GM12872 (cell line): Measurements from ENCODE around the gene ACOT7.

Experiments used
- TF ChIP-seq, protein P1 (sequence below): IDR thresholded peaks from 3 replicates; pipeline ENCODE4 v1.5.1; 2011; ENCODE audit warnings: low read depth, mild to moderate bottlenecking, low read length, moderate library complexity; ENCODE audit not compliant: insufficient read depth

ACOT7 gene

DNA sequence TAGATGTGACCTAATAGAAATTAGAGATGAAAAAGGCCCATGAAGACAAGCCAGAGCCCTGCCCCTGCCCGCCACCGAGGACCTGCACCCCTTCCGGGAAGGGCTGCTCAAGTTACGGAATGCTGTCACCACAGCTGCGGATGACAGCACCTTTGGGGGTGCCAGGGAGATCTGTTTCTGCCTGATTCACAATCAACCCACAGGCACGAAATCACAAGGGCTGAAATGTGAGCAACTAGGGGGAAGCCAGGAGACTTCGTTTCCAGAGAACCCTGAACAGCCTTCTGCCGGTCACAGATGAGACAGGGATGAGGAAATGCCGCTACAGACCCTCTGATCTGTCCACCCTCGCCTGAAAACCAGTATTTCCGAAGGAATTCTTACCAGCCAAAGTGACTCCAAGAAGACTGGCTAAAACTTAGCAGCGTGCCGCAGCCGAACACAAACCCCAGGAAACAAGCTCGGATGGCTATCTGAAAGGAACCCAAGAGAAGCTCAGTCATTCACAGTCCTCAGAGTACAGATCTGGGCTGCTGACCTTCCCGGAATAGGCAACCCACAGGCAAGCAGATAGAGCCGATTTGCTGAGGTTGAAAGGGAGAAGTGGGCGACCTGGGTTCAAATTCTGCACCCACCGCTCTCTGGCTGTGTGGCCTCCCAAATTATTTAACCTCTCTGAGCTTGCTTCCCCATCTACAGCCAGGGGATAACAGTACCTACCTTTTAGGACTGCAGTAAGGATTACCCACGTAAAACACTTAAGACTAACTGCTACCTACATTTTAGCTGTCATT is 158.9 kb downstream of the ACOT7 start:
- TF ChIP-seq, protein P1, sequence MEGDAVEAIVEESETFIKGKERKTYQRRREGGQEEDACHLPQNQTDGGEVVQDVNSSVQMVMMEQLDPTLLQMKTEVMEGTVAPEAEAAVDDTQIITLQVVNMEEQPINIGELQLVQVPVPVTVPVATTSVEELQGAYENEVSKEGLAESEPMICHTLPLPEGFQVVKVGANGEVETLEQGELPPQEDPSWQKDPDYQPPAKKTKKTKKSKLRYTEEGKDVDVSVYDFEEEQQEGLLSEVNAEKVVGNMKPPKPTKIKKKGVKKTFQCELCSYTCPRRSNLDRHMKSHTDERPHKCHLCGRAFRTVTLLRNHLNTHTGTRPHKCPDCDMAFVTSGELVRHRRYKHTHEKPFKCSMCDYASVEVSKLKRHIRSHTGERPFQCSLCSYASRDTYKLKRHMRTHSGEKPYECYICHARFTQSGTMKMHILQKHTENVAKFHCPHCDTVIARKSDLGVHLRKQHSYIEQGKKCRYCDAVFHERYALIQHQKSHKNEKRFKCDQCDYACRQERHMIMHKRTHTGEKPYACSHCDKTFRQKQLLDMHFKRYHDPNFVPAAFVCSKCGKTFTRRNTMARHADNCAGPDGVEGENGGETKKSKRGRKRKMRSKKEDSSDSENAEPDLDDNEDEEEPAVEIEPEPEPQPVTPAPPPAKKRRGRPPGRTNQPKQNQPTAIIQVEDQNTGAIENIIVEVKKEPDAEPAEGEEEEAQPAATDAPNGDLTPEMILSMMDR, result no peak

DNA sequence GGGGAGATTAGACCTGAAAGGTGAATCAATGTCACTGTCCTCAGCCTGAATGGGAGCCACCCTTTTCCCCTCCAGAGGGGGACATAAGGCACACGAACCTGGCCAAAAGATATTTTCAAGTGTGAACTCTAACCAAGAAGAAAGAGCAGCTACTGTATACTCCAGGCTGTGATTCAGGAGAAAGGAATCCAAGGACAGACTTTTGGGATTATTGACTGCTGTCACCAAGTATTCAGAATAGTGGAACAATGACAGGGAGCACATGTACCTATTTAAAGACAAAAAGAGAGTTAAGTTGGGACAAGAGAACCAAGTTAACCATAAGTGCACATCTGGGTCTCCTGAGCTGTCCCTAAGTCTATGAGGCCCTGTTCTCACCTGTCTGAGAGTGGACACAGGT is 160.2 kb downstream of the ACOT7 start:
- TF ChIP-seq, protein P1, result no peak

DNA sequence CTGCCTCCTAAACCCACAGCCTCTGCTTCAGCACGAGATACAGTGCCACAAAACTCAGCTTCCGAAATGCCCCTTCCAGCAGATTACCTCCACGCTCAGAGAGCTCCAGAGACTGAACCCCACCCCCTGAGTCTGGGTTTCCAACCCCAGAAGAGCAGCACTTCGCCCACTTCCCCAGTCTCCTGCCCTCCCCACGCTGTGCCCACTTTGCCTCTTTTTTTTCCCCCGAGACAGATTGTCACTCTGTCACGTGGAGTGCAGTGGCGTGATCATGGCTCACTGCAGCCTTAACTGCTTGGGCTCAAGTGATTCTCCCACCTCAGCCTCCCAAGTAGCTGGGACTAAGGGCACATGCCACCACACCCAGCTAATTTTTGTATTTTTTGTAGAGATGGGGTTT is 167.9 kb downstream of the ACOT7 start:
- TF ChIP-seq, protein P1, result no peak

DNA sequence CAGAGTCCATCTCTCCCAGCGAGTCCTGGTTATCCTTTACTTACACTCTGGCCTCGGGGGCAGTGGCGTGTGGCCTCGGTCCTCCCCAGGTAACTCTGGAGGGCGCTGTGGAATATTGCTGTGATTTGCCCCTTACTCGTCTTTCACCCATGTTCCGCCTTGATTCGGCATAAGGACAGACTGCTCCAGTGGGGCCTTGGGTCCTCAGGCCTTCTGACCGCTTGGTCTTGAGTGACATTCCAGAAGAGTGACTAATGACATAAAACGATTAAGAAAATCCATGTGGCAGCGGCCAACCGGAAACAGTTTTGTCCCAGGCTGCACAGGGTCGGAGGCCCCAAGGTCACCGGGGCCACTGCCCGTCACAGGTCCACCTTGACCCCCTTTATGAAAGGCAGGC is 168.8 kb downstream of the ACOT7 start:
- TF ChIP-seq, protein P1, result no peak

DNA sequence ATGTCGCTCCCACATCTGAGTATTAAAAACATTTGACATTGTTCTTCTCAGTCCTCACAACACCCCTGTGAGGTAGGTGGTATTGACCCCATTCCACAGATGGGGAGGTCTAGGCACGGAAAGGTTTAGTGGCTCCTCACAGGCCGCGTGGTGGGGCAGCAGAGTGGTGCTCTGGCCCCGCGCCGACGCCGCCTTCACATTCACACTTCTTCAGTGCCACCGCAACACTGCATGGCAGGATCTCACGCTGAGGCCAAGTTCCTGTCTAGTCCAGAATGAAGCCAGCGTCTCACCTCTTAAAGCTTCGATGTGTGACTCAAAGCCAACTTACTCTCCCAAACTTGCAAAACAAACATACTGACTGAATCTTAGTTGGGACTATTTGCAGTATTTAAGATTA is 169.9 kb downstream of the ACOT7 start:
- TF ChIP-seq, protein P1, result no peak

DNA sequence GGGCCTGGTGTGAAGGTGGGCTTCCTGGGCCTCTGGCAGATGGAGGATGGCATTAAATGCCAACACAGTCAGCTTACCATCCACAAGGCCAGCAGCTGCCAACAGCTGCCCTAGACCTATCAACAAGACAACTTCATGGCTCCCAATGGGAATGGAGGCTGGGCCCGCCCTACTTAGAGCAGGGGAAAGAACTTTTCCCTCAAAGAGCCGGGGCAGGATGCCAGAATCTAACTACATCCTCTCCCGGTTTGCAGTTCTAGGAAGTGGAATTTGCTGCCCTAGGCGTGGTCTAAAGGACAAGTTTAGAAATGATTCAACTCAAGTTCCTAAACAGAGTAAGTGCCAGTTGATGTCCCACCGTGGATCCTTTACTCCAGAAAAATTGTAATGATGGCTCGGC is 170.9 kb downstream of the ACOT7 start:
- TF ChIP-seq, protein P1, result no peak

DNA sequence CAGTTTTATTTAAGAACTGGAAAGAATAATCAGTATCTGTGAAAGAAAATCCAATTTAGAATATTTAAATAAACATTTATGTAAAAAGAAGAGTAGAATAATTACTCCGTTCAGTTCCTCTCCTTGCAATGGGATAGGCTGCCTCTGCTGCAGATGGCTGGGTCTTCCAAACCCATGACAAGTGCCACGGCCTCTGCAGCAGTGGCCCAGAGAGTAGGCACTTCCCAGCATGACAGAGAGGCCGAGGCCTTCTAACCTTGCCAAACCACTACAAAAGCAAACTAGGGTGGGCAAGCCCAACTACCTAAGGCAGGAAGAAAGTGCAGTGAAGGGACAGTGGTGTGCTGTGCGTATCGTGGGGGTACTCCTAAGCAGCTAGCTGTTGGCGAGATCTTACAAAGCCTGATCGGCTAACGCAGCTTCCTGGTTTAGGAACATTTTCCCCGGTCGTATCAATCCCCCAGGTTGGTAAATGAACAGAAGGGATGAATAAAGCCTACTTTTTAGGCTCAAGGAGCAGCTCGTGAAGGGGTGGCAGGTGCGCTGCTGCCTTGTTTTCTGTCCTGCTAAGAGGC is 172.3 kb downstream of the ACOT7 start:
- TF ChIP-seq, protein P1, result no peak
